ENCODE measurements around the gene ATL2.

- no peak for TF ChIP-seq CTCF (IDR thresholded peaks at IDR 0.05)
- TF ChIP-seq POLR2AphosphoS5 (IDR thresholded peaks at IDR 0.05; ENCODE audit: insufficient read depth in 1 of 2, low read depth in 1 of 2) = no peak
Observed at GRCh38 chr2:38394041-38394440, 17.0 kb upstream of the ATL2 start.
